Myocyte (in vitro differentiated cells): ENCODE measurements around the gene UBALD2. TPM values are rescaled to one million over a fixed set of nuclear protein-coding genes. Genes with fewer than 3 reads are reported as not detected.

Experiments
- DNase-seq: peaks from one replicate; pipeline ENCODE4 v3.0.0-alpha.2; 2012; ENCODE audit warnings: low read depth
- total RNA-seq: library from RNA; depleted of rRNA; stranded (reverse); fragments of >200 nt; gene quantifications from 2 replicates; pipeline ENCODE4 v1.2.3, GENCODE V29; 2014

Gene UBALD2
- total RNA-seq, 1 donor from 2014 or later, result 5.1 TPM

DNA sequence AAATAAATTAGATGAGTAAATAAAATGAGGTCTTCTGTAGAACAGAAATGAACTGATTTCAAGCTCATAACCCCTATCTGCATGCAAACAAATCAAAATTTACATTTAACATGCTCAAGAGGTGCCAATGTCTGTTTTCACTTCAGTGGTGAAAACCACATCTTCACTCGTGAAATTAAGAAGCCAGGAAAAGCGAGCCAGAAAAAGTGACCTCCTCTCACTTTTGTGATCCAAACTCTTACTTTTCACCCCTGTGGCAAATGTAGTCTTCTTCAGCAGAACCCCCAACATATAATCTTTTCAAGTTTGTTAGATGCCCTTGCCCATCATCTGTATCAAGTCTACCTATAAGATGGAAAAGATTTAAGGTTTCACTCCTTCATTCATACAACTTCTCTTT, 52.4 kb downstream of the UBALD2 start:
- DNase-seq, result no peak

DNA sequence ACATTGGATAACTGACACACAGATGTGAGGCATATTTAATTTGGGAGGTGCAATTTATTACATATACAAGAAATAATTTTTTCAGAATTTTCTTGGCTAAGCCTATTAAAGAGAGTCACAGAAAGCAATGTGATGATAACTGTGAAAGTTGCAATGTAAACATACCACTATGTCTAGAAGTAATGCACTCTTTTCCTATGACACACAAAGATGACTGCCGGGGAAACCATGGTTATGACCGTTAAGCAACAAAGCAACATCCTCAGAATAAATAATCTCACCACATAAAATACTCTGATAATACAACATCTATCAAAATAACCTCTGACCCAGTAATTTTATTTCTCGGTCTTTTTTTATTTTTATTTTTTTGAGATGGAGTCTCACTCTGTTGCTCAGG, 53.4 kb downstream of the UBALD2 start:
- DNase-seq, result no peak

Other genes with a start within 250 kb of the UBALD2 start
- gene EVPL, start 238.0 kb upstream of the UBALD2 start, total RNA-seq, result not detected in 2 replicates
- gene SRP68, start 192.8 kb upstream of the UBALD2 start, total RNA-seq, result 32.5 and 41.7 TPM in 2 replicates
- gene GALR2, start 190.6 kb upstream of the UBALD2 start, total RNA-seq, result not detected in 2 replicates
- gene ZACN, start 186.2 kb upstream of the UBALD2 start, total RNA-seq, result not detected in 2 replicates
- 86.2 and 104 TPM in 2 replicates for gene EXOC7, start 161.6 kb upstream of the UBALD2 start, total RNA-seq
- not detected in 2 replicates for gene FOXJ1, start 124.1 kb upstream of the UBALD2 start, total RNA-seq
- 6.0 and 7.1 TPM in 2 replicates for gene RNF157, start 24.9 kb upstream of the UBALD2 start, total RNA-seq
- 1.7 and 2.6 TPM in 2 replicates for gene QRICH2, start 42.9 kb downstream of the UBALD2 start, total RNA-seq
- gene PRPSAP1, start 88.6 kb downstream of the UBALD2 start, total RNA-seq, result 37.4 and 58.5 TPM in 2 replicates
- gene SPHK1, start 119.3 kb downstream of the UBALD2 start, total RNA-seq, result 9.0 and 11.1 TPM in 2 replicates
- gene UBE2O, start 187.8 kb downstream of the UBALD2 start, total RNA-seq, result 12.7 and 21.1 TPM in 2 replicates
- not detected in 2 replicates for gene AANAT, start 202.3 kb downstream of the UBALD2 start, total RNA-seq
- gene RHBDF2, start 236.1 kb downstream of the UBALD2 start, total RNA-seq, result 6.5 and 7.5 TPM in 2 replicates